Muscle layer of colon (tissue), 2 donors: ENCODE measurements around the gene ITGA3.

ENCODE experiments used
- H3K27ac ChIP-seq: one replicate; pipeline ENCODE4 v1.7.0; 2013; ENCODE audit warnings: low read depth, mild to moderate bottlenecking, low read length, moderate library complexity
- H3K27me3 ChIP-seq, 2 donors: one replicate each; pipeline ENCODE4 v1.7.0; 2013; ENCODE audit warnings: low read length in 2 of 2, mild to moderate bottlenecking in 2 of 2; ENCODE audit not compliant: insufficient read depth in 2 of 2, control insufficient read depth in 1 of 2
- H3K36me3 ChIP-seq: one replicate; pipeline ENCODE4 v1.7.0; 2013; ENCODE audit warnings: mild to moderate bottlenecking, low read length; ENCODE audit not compliant: insufficient read depth
- H3K4me1 ChIP-seq: one replicate; pipeline ENCODE4 v1.7.0; 2013; ENCODE audit warnings: mild to moderate bottlenecking, low read length; ENCODE audit not compliant: insufficient read depth
- H3K4me3 ChIP-seq, 2 donors: one replicate each; pipeline ENCODE4 v1.7.0; 2013; ENCODE audit warnings: low read length in 2 of 2, low read depth in 1 of 2, mild to moderate bottlenecking in 1 of 2, moderate library complexity in 1 of 2
- H3K9ac ChIP-seq: one replicate; pipeline ENCODE4 v1.7.0; 2013; ENCODE audit warnings: low read length
- H3K9me3 ChIP-seq: one replicate; pipeline ENCODE4 v1.7.0; 2013; ENCODE audit warnings: mild to moderate bottlenecking, low read length
- donor health status: abdominal sarcoma.
- donor health status: Adenocarcinoma of cecum.

ITGA3 gene

GRCh38 chr17:50076591-50077235 is 20.8 kb downstream of the ITGA3 start:
- Histone ChIP-seq H3K9ac (no peak overlapping the region), H3K27ac (no peak overlapping the region), H3K36me3 (peaks cover 81% of the 10 kb centered on the region), H3K4me1 (no peaks in the 10 kb centered on the region), H3K9me3 (no peaks in the 10 kb centered on the region), H3K27me3 (no peaks in the 10 kb centered on the region), H3K4me3 (no peak overlapping the region)

DNA sequence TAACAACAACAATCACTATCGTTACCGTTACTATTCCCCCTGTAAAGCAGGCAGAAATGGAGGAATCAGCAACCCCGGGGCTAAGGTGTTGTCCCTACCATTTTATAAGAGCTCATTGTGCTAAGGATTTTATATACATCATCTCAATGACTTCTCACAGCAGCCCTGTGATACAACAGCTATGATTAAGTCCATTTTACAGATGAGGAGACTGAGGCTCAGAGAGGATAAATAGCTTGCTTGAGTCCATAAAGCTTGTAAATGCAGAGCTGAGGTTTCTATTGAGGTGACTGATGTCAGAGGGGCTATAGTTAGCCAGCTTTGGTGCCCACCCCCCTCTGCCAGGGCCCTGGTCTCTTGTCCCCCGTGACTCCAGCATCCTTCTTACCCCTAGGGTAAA is 22.5 kb downstream of the ITGA3 start:
- Histone ChIP-seq H3K9me3 (no peaks in the 10 kb centered on the region), H3K4me1 (no peaks in the 10 kb centered on the region), H3K27me3 (no peaks in the 10 kb centered on the region), H3K9ac (no peak overlapping the region), H3K36me3 (peaks cover 65% of the 10 kb centered on the region), H3K27ac (no peak overlapping the region), H3K4me3 (no peak overlapping the region)

DNA sequence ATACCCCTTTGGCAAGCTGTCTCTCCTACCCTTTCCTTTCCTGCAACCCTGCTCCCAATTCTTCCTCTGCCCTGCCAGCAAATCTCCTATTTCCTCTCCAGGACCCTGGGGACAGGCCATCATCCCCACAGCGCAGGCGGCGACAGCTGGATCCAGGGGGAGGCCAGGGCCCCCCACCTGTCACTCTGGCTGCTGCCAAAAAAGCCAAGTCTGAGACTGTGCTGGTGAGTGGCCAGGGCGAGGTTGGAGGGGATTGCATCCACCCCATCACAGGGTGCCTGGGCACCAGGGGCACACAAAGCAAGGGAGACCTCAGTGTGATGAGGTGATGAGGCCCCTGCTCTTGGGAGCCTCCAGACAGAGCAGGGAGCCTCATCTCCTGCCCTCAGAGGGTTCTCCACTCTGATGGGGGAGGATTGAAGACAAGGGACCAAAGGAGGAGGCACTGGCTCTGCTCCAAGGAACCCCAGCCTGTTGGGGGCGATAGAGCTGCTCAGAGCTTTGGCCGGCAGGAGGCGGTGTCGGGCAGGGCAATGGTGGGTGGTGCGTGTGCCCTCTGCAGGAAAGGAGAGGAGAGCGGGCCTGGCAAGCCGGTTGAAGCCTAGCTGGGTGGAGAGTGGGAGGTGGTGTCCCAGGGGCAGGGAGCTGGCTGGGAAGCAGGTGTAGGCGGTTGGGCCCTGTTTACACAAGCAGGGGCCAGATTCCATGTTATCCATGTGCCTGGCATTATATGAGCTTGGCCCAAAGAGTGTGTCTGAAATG is 23.6 kb downstream of the ITGA3 start:
- no peaks in the 10 kb centered on the region for H3K27me3 ChIP-seq
- peaks cover 56% of the 10 kb centered on the region for H3K36me3 ChIP-seq
- H3K27ac ChIP-seq = no peak overlapping the region
- no peaks in the 10 kb centered on the region for H3K4me1 ChIP-seq
- no peaks in the 10 kb centered on the region for H3K9me3 ChIP-seq
- H3K9ac ChIP-seq = no peak overlapping the region
- no peak overlapping the region for H3K4me3 ChIP-seq

DNA sequence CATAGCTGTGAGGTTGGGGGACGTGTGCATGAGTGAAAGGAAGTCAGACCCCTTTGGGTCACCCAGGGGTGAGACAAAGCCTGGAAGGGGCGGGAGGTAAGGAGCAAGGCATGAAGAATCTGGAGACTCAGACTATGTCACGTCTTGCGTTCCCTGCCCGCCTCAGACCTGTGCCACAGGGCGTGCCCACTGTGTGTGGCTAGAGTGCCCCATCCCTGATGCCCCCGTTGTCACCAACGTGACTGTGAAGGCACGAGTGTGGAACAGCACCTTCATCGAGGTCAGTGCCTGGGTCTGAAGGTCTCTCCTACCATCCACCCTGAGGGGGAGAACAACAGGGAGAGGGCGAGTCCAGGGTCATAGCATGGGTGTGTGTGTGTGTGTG is 24.2 kb downstream of the ITGA3 start:
- Histone ChIP-seq H3K4me1 (no peaks in the 10 kb centered on the region), H3K27me3 (no peaks in the 10 kb centered on the region), H3K27ac (no peak overlapping the region), H3K9me3 (no peaks in the 10 kb centered on the region), H3K36me3 (peaks cover 50% of the 10 kb centered on the region), H3K9ac (no peak overlapping the region), H3K4me3 (no peak overlapping the region)

DNA sequence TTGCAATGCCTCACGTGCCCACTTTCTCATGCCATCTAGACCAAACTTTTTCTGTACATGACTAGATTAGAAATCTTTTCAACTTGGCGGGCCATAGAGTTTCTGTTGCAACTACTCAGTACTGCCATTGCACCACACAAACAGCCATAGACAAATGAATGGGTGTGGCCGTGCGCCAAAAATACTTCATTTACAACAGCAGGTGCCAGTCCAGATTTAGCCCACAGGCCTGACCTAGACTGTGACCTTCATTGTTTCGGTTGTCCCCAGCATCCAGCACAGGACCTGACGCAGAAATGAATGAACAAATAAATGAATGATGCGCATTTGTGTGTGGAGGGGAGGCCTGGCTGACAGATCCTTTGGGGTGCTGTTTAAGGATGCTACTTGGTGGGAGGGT is 24.9 kb downstream of the ITGA3 start:
- Histone ChIP-seq H3K9ac (no peak overlapping the region), H3K4me3 (no peak overlapping the region), H3K27me3 (no peaks in the 10 kb centered on the region), H3K27ac (no peak overlapping the region), H3K9me3 (no peaks in the 10 kb centered on the region), H3K4me1 (no peaks in the 10 kb centered on the region), H3K36me3 (peaks cover 42% of the 10 kb centered on the region)

- no peaks in the 10 kb centered on the region for H3K9me3 ChIP-seq
- H3K36me3 ChIP-seq = peaks cover 40% of the 10 kb centered on the region
- H3K4me1 ChIP-seq = no peaks in the 10 kb centered on the region
- no peak overlapping the region for H3K9ac ChIP-seq
- H3K4me3 ChIP-seq = no peak overlapping the region
- H3K27me3 ChIP-seq = no peaks in the 10 kb centered on the region
- no peak overlapping the region for H3K27ac ChIP-seq
Measured at GRCh38 chr17:50081757-50082156, 25.8 kb downstream of the ITGA3 start.

- no peak overlapping the region for H3K27ac ChIP-seq
- no peak overlapping the region for H3K4me3 ChIP-seq
- H3K36me3 ChIP-seq = no peaks in the 10 kb centered on the region
- no peaks in the 10 kb centered on the region for H3K4me1 ChIP-seq
- H3K27me3 ChIP-seq = no peaks in the 10 kb centered on the region
- no peaks in the 10 kb centered on the region for H3K9me3 ChIP-seq
- no peak overlapping the region for H3K9ac ChIP-seq
Measured at GRCh38 chr17:50087246-50087911, 31.5 kb downstream of the ITGA3 start.

DNA sequence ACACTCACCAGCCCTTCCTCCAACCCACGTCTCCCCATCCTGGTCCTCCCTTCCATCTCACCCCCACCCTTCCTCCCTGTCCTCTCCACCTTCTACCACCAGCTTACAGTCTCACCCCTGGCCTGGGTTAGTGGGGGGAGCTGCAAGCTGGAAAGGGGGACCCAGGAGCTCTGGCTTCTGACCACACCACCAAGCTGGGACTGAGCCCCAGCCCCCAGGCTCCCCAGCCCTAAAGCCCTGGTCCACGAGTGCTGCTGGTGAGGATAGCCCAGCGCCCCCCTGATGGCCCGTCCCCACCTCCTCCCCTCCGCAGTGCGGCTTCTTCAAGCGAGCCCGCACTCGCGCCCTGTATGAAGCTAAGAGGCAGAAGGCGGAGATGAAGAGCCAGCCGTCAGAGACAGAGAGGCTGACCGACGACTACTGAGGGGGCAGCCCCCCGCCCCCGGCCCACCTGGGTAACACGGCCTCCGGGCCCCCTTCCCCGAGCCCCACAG is 32.0 kb downstream of the ITGA3 start:
- no peaks in the 10 kb centered on the region for H3K36me3 ChIP-seq

DNA sequence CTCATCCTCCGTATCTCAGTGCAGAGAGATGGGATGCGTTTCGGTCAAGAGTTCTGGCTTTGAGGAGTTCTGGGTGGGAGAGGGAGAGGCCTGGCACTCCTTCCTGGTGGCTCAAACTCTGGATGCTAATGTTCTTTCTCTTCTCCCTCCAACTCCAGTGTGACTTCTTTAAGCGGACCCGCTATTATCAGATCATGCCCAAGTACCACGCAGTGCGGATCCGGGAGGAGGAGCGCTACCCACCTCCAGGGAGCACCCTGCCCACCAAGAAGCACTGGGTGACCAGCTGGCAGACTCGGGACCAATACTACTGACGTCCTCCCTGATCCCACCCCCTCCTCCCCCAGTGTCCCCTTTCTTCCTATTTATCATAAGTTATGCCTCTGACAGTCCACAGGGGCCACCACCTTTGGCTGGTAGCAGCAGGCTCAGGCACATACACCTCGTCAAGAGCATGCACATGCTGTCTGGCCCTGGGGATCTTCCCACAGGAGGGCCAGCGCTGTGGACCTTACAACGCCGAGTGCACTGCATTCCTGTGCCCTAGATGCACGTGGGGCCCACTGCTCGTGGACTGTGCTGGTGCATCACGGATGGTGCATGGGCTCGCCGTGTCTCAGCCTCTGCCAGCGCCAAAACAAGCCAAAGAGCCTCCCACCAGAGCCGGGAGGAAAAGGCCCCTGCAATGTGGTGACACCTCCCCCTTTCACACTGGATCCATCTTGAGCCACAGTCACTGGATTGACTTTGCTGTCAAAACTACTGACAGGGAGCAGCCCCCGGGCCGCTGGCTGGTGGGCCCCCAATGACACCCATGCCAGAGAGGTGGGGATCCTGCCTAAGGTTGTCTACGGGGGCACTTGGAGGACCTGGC is 33.3 kb downstream of the ITGA3 start:
- Histone ChIP-seq H3K27me3 (no peaks in the 10 kb centered on the region), H3K36me3 (no peaks in the 10 kb centered on the region), H3K27ac (no peak overlapping the region), H3K9ac (no peak overlapping the region), H3K4me3 (no peak overlapping the region), H3K4me1 (no peaks in the 10 kb centered on the region), H3K9me3 (no peaks in the 10 kb centered on the region)

More for the DNA sequence above, 32.0 kb downstream of the ITGA3 start:
- Histone ChIP-seq H3K4me3 (no peak overlapping the region), H3K9me3 (no peaks in the 10 kb centered on the region), H3K27me3 (no peaks in the 10 kb centered on the region), H3K27ac (no peak overlapping the region), H3K9ac (no peak overlapping the region), H3K4me1 (no peaks in the 10 kb centered on the region)

DNA sequence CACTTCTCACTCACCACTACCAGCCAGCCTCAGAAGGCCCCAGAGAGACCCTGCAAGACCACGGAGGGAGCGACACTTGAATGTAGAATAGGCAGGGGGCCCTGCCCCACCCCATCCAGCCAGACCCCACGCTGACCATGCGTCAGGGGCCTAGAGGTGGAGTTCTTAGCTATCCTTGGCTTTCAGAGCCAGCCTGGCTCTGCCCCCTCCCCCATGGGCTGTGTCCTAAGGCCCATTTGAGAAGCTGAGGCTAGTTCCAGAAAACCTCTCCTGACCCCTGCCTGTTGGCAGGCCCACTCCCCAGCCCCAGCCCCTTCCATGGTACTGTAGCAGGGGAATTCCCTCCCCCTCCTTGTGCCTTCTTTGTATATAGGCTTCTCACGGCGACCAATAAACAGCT is 34.2 kb downstream of the ITGA3 start:
- Histone ChIP-seq H3K4me1 (peaks cover 3% of the 10 kb centered on the region), H3K9ac (no peak overlapping the region), H3K4me3 (no peak overlapping the region), H3K9me3 (no peaks in the 10 kb centered on the region), H3K27ac (no peak overlapping the region), H3K27me3 (no peaks in the 10 kb centered on the region), H3K36me3 (no peaks in the 10 kb centered on the region)
